Eye (tissue), 1 donor: ENCODE measurements around the gene TMEM63A.
"Not testable (repeated sequence)": the region's sequence is repeated elsewhere in the genome, so short reads cannot be mapped to it uniquely, and the experiment has no call there.

Source experiments
- DNase-seq: peaks from one replicate; pipeline ENCODE4 v3.0.0-alpha.2; 2015

TMEM63A gene

GRCh38 chr1:225816643-225817538 lies 65.3 kb downstream of the TMEM63A start:
- DNase-seq: no peak

- no peak for DNase-seq
Measured at GRCh38 chr1:225815526-225816178, 66.5 kb downstream of the TMEM63A start.

GRCh38 chr1:225815090-225815489 lies 67.1 kb downstream of the TMEM63A start:
- not testable (repeated sequence) for DNase-seq

GRCh38 chr1:225814381-225814780 lies 67.8 kb downstream of the TMEM63A start:
- no peak for DNase-seq

- no peak for DNase-seq
Measured at GRCh38 chr1:225813214-225813964, 68.8 kb downstream of the TMEM63A start.

GRCh38 chr1:225812488-225813213 lies 69.5 kb downstream of the TMEM63A start:
- DNase-seq: no peak

- peak; percentile 41 for DNase-seq
Measured at GRCh38 chr1:225811622-225812487, 70.3 kb downstream of the TMEM63A start.

GRCh38 chr1:225810579-225811538 lies 71.3 kb downstream of the TMEM63A start:
- peak; percentile 56 for DNase-seq

- peak; percentile 88 for DNase-seq
Measured at GRCh38 chr1:225809842-225810578, 72.2 kb downstream of the TMEM63A start, which contains the start of gene EPHX1. Gene EPHX1 (plus strand): TSS chr1:225810124. CDS start chr1:225828730, 18,606 bp downstream.

GRCh38 chr1:225808136-225808535 lies 74.0 kb downstream of the TMEM63A start:
- no peak for DNase-seq

GRCh38 chr1:225806736-225807135 lies 75.4 kb downstream of the TMEM63A start:
- DNase-seq: not testable (repeated sequence)

- no peak for DNase-seq
Measured at GRCh38 chr1:225806249-225806648, 75.9 kb downstream of the TMEM63A start.

GRCh38 chr1:225801146-225801545 lies 81.0 kb downstream of the TMEM63A start:
- not testable (repeated sequence) for DNase-seq

GRCh38 chr1:225796097-225796496 lies 86.1 kb downstream of the TMEM63A start:
- DNase-seq: not testable (repeated sequence)
